Spleen (tissue), 7 donors: ENCODE data around the gene TRHDE.

ENCODE experiments used
- CTCF ChIP-seq, 11 experiments: fragments of 200-600 bp in 7 of 11; fragments of 450-650 bp in 4 of 11; sonication (generic) in 4 of 11; IDR thresholded peaks in 8 of 11; conservative IDR thresholded peaks in 3 of 11; 1 replicate in 7 of 11; 2 replicates in 4 of 11; pipeline versions ENCODE4 v1.4.0 to v1.8.0; 2016 to 2021; ENCODE audit warnings: antibody characterized with exemption in 11 of 11, inconsistent platforms in 4 of 11, mild to moderate bottlenecking in 1 of 11
- POLR2A ChIP-seq, 3 donors: fragments of 450-650 bp; IDR thresholded peaks; one replicate each; pipeline ENCODE4 v1.5.1; 2017; ENCODE audit warnings: antibody characterized with exemption in 3 of 3, mild to moderate bottlenecking in 1 of 3
- POLR2AphosphoS5 ChIP-seq, 3 donors: sonication (generic); formaldehyde crosslinking; IDR thresholded peaks; one replicate each; pipeline ENCODE4 v1.5.1; 2017; ENCODE audit warnings: antibody characterized with exemption in 3 of 3
- donor health status: DM: no; HTN: no; CAD: no; lungs with moderate emphysema.
- donor health status: DM: no; HTN: no; CAD: no.
- donor health status: DM: no; HTN: no; CAD: no.

- TF ChIP-seq CTCF (IDR thresholded peaks at IDR 0.05 in 8 of 11, conservative IDR thresholded peaks at IDR 0.05 in 3 of 11) (no peak), POLR2AphosphoS5 (IDR thresholded peaks at IDR 0.05) (no peak), POLR2A (IDR thresholded peaks at IDR 0.05) (no peak)
These were observed 43.7 kb downstream of the TRHDE start for GRCh38 chr12:72315858-72316257.
